ENCODE data around the gene ZAP70.

Gene ZAP70

DNA sequence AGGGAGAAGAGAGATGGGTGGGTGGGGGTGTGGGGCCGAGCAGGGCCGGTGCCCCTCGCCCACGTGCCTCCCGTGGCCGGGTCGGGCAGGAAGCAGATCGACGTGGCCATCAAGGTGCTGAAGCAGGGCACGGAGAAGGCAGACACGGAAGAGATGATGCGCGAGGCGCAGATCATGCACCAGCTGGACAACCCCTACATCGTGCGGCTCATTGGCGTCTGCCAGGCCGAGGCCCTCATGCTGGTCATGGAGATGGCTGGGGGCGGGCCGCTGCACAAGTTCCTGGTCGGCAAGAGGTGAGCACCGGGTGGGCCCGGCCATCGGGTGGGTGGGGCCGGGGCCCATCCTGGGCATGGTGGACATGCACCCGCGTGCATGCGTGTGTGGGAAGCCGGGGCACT is 21.8 kb downstream of the ZAP70 start:
- DNase-seq = no peak

DNA sequence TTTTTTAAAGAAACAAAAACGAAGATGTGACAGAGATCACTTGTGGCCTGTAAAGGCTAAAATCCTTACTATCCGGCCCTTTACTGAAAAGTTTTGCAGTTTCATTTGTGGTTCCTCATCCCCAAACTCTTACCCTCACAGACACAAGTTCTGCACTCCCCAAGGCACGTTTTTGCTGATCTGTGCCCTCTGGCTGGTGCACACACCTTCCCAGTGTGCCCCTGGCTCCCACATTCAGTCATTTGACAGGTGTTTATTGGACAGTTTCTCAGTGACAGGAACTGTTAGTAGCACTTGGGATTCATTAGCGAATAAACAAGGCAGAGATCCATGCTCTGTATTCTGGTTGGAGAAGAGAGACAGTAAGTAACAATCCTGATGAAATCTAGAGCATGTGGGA is 22.8 kb downstream of the ZAP70 start:
- DNase-seq = no peak

DNA sequence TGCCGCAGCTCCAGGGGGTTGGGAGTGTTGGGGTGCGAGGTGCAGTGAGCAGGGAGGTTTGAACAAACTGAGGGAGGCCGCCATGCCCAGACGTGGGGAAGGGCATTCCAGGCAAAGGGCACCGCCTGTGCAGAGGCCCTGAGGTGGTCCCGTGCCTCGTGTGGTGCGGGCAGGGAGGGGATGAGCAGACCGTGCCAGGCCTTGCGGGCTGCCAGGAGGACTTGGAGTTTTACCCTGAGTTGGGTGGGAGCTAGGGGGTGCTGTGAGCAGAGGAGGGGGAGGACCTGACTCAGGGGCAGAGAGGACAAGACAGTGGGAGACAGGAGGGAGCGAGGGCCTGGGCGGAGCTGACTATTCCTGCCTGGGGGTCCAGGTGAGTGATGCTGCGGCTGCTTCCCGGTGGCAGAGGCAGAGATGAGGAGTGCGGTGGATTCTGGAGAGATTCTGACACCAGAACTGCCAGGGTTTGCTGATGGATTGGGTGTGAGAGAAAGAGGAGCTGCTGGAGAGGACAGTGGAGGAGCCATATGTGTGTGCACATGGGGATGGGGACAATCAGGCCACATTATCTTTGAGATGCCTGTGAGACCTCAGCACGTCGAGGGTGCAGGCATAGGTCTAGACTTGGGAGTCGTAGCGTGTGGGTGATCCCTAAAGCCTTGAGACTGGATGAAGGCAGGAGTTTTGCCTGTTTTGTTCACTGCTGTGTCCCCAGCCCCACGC is 23.4 kb downstream of the ZAP70 start:
- no peak for DNase-seq

DNA sequence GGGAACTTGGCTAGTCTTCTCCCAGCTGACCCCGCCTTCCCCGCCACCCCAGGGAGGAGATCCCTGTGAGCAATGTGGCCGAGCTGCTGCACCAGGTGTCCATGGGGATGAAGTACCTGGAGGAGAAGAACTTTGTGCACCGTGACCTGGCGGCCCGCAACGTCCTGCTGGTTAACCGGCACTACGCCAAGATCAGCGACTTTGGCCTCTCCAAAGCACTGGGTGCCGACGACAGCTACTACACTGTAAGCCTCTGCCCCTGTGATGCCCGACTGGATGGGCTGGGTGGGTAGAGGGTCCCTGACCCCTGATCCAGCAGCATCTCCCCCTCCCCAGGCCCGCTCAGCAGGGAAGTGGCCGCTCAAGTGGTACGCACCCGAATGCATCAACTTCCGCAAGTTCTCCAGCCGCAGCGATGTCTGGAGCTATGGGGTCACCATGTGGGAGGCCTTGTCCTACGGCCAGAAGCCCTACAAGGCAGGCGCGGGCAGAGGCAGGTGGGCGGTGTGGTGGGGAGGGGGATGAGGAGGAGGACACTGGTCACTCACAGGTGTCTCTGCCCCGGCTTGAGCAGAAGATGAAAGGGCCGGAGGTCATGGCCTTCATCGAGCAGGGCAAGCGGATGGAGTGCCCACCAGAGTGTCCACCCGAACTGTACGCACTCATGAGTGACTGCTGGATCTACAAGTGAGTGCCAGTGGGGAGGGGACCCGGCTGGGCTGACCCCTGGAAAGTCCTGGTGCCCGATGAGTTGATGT is 24.2 kb downstream of the ZAP70 start:
- DNase-seq = no peak

DNA sequence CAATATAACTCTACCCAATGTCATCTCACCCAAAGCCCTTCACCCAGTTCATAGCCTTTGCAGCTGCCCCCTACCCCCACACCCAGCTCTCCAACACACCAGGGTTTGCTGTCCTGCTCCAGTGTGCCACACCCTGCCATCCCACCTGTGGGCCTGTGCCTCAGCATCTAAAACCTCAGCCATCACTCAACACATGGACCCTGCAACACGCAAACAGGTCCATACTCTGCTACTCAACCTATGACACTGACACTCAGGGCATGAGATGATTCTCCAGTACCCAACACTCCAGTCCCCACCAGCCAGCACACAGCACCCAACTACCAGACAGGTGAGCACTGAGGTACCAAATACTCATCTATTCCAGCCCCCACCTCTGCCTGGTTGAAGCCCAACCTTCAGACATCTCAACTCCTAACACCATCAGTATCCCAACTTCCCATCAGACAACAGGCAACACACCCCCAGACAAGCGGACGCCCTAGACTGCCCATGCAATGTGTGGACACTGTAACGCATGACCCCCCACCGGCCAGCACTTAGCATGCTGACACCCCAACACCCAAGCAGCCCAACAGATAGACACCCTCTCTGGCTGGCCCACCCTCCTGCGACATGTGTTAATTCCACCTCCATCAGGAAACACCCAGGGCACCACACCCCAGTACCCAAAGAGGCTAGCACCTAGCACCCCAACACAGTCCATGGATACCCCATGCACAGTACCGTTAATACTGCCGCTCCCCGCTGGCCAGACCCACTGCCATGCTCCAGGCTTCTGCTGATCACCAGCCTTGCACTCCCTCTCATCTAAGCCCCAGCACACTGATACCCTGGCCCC is 25.0 kb downstream of the ZAP70 start:
- DNase-seq = no peak

DNA sequence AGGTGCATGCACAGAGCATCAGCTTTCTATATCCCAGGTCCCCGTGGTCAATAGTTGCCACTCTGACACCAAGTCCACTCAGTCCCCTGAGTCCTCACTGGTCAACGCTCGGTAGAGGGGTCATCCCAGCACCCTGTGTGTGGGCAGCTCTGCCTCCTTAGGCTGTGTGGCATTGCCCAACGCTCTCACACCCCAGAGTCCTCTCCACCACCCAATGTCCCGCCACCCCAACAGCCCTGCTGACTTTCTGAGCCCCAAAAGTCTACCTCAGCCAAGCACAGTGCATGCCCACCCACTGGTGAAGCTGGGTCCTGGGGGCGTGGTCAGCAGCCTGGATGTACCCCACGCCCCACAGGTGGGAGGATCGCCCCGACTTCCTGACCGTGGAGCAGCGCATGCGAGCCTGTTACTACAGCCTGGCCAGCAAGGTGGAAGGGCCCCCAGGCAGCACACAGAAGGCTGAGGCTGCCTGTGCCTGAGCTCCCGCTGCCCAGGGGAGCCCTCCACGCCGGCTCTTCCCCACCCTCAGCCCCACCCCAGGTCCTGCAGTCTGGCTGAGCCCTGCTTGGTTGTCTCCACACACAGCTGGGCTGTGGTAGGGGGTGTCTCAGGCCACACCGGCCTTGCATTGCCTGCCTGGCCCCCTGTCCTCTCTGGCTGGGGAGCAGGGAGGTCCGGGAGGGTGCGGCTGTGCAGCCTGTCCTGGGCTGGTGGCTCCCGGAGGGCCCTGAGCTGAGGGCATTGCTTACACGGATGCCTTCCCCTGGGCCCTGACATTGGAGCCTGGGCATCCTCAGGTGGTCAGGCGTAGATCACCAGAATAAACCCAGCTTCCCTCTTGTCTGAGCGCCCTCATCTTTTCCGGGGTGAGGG is 25.9 kb downstream of the ZAP70 start:
- DNase-seq = no peak

DNA sequence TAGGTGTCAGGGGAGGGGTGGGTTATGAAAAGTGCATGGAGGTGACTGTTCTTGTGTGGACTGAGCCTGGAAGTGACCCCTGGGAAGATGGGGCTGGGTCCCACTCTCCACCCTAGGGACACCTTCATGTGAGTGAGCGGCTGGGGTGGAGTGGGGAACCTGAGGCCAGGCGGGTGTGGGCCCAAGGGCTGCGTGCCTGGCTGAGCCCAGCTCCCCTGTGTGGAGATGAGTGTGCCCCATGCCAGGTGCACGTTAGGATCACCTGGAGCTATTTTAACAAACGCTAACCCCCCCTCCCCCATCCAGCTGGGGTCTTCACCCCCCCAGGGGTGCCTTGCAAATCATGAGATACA is 26.5 kb downstream of the ZAP70 start:
- DNase-seq = no peak

DNA sequence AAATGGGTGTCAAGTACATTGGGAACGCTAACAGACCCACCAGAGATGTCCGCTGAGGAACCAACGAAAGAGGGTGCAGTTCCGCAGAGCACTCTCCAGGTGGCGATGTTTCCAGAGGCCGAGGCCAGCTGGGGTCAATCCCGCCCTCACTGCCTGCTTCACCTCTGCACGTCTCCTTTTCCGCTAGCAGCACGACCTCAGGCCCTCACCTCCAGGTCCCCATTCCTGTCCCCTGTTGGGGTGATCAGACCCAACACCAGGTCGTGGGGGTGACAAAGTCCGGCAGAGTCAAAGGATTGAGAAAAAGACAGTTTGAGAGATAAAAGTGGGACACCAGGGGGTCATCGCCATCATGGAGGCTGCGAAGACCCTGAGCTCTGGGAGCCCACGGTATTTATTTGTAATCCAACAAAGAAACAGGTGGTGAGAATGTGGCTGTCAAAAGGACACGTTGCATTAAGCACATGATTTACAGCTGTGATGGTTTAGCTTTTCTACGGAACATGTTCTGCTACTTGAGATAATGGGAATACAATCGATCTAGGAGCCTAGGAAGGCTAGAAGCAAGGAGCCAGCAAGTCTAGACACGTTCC is 27.3 kb downstream of the ZAP70 start:
- DNase-seq = no peak

DNA sequence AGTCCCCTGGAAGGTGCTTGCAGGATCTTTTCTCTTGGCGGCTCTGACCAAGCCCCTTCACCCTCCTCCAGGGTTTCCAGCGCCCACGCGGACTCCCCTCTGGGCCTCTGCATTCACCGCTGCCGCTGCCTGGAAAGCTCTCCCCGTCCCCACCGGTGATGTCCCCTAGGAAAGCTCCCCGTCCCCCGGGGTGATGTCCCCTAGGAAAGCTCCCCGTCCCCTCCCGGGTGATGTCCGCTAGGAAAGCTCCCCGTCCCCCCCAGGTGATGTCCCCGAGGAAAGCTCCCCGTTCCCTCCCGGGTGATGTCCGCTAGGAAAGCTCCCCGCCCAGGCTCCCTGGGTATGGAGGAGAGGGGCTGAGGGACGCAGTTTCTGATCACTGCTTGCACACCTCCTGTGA is 27.9 kb downstream of the ZAP70 start:
- no peak for DNase-seq

DNA sequence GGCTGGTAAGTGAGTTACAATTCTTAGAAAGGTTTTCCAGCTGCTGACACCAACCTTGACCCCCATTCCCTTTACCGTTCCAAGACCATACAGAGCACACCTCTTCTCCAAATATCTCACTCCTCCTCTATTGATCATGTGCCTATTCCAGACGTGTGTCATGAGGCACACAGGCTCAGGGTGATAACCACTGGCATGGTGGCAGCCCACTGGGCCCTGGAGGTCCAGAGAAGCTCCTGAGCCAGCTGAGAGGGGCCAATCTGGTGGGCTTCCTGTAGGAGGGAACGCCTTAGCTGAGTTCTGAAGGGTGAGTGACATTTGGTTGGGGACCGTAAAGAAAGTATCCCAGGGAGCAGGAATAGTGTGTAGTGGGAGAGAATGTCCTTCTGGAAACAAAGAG is 28.3 kb downstream of the ZAP70 start:
- no peak for DNase-seq

DNA sequence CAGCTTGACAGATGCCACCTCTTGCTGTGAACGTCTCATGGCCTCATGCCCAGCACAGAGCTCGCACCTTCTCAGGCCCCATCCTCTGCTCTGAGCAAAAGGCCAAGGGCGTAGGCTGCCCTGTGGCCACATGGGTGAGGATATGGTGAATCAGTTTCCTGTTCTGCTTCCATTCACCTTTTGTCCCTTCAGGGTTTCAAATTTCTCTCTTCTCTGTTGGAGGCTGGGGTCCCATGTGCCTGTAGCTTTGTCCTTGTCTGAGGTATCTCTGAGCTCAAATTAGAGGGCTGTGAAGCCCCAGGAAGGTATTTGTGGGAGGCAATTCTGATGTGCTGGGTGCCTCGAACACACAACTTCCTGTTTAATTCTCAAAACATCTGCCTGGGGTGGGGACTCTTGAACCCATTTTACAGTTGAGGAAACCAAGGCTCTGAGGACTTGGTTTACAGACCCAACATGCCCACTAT is 29.0 kb downstream of the ZAP70 start:
- DNase-seq = no peak

DNA sequence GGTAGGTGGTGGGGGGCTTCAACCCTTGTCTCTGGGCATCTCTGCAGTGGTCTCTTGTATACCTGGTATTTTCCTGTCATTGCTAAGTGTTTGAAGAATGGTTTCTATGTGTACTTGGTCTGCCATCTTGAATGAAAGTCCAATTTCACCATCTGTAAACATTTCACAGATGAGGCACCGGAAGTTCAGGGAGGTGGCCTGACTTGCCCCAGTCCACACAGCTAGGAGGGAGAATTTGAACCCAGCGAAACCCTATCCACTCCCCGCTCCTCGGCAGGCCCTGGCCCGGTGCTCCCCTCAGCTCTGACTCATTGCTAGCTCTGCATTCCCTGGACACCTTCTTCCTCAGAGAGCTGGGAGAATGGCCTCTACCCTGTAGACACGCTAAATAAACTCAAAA is 30.5 kb downstream of the ZAP70 start:
- DNase-seq = no peak

DNA sequence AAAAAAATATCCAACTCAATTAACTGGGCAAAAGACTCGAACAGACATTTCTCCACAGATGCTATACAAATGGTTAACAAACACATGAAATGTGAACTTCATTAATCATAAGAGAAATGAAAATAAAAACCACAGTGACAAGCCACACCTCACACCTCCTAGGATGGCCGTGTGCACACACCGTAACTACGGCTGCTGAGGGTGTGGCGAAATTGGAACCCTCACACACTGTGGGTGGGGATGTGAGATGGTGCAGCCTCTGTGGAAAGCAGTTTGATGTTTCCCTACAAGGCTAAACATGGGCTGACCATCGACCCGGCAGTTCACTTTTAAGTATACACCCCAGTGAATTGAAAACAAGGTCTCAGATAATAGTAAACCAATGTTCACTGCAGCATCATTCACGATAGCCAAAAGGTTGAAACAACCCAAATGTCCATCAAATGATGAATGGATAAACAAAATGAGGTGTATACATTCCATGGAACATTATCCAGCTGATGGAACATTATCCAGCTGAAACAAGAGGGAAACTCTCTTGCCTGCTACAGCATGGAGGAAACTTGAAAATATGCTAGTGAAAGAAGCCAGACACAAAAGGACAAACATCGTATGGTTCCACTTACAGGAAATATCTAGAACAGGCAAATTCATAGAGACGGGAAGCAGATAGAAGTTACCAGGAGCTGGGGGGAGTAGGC is 32.2 kb downstream of the ZAP70 start:
- no peak for DNase-seq

DNA sequence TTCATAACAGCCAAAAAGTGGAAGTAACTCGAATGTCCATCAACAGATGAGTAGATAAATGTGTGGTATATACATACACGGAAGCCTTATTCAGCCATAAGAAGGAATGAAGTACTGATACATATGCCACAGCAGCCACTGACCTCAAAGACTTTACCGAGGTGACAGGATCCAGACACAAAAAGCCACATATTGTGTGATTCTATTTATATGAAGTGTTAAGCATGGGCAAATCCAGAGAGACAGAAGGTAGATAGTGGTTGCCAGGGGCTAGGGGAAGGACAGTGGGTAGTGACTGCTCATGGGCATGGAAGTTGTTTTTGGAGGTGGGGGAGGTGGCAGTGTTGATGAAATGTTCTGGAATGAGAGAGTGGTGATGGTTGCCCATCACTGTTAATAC is 33.9 kb downstream of the ZAP70 start:
- peak; percentile 20 to 72 for DNase-seq

DNA sequence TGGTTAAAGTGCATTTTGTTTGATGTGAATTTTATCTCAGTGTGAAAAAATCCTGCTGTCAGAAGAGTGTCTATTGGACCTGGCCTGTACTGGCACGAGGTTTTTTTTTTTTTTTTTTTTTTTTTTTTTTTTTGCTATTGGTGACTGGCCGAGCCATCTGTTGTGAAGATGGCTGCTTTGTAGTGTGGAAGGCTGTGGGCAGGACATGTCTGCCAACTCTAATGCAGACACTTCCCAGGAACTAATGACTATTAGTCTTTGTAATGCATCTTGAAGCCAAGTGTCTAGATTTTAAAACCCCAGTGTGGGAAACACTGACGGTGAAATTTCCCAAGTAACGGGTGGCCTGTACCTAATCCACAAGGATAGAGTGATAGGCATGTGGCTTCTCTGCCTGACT is 34.3 kb downstream of the ZAP70 start:
- peak in 1 of 2 experiments; percentile 72 for DNase-seq

DNA sequence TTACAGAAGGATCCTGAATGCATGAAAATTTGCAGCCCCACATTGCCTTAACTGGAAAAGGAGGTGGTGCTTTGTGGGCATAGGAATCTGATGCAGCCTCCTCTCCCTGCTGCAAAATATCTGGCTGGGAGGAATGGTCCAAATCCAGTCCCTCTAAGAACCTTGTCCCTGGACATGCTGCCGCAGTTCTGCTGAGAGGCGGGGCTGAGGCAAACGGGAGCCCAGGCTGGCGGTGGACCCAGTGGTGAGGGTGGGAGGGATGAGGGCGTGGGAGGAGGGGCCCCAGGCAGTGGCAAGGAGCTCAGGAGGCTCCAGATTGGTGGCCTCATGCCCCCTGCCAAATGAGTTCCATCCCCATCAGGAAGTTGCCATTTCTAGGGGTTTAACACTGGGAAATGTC is 36.2 kb downstream of the ZAP70 start:
- no peak for DNase-seq

DNA sequence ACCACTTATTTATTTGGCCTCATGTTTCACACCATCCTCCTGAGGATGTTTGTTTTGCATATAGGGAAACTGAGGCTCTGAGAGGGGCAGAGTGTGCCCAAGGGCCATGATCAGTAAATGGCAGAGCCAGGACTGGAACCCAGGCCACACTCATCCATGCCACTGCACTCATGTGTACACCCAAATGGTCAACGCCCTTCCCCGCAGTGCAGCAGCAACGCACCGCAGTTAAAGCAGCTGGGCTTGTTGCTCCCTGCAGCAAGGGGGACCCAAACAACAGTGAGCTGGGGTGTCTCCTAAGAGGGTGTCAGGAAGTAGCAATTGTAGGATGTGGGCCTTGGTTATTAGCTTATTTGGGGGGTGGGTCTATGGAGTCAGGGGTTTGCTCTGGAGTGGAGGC is 36.6 kb downstream of the ZAP70 start:
- no peak for DNase-seq

DNA sequence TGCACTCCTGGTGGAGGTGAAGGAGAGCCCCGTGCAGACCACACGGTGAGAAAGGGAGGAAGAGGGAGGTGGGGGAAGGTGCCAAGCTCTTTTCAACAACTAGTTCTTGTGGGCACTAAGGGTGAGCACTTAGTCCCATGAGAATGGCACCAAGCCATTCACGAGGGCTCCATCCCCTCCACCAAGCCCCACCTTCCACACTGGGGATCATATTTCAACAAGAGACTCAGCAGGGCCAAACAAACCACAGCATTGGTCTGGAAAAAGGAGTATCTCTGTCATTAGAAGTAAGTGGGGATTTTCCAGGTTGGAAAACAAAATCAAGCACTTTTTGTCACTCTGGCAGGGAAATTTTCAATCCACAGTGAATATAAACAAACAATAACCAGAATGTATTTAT is 38.4 kb downstream of the ZAP70 start:
- DNase-seq = no peak

DNA sequence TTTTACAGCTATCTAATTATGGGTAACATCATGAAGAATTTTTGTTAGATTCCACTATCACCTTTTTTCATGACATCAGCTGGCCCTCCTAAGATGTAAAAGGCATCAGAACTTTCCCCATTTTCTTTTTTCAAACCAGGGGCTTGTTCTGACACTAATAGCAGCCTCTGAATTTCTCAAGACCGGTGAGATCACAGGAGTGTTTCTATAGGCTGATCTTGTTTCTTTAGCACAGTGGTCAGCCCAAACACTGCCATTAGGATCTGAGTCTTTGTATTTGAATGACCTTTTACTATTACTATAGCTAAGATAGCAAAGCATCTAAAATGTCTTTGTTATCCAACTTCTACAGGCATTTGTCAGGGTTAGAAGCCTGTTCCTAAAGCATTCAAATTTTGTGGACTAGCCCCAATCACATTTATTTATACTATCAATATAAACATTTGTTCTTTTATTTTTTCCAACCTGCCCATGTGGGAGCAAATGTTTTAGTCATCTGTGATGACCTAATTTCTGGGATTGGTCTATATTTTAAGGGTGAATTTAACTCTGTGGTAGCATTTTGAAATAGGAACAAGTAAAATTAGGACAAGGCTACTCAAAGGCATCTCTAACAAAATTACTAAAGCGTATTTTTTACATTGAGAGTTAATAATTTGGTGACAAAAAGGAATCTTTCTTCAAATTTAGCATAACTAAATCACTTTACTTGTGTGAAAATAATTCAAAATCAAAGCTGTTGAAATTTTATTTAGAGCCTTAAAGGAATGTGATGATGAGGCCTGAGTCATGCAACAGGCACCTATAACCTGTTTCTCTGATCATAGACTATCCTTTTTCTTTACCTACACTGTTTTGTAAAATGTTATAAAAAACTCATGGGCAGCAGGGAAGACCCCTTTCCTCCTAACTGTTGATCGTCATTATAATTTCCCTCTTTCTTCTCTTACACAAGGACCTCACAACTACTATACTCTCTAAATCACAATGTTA is 39.3 kb downstream of the ZAP70 start:
- DNase-seq = no peak

DNA sequence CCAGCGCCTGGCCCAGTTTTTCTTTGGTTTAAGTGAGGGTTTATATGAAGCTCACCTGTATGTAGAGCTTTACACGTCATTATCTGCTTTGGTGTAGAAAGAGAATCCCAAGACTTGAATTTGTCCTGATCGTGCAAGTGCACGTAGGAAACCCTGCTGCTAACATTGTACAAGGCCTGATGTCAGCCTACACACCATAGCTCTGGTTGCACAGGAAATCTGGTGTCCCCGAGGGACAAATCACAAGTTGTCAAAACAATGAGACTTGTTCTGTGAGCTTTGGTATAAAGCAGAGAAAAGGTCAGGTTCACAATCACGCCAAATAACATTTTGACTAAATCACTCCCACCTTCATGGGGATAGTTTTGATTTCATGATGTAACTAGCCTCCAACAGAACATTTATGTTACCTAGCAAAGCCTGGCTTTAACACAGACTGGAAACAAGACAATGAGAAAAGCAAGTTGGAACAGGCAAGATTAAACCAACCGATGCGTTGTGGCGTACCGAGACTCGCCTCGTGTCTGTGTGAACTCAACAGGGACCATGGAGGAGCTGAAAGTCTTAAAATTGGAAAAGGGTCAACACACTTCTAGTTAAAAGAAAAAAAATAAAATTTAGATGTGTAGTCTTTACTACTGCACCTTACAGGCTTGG is 41.4 kb downstream of the ZAP70 start:
- DNase-seq = no peak
